DMS79 (cell line): Measurements from ENCODE around the gene NELL1.
A peak's percentile ranks its signal among the peaks of the same experiment; 100 is the strongest.
"Not testable (repeated sequence)": the region's sequence is repeated elsewhere in the genome, so short reads cannot be mapped to it uniquely, and the experiment has no call there.

Source experiments
- DNase-seq: peaks from one replicate; lab custom pipeline; 2025; lab: John Stamatoyannopoulos, UW

Gene NELL1

GRCh38 chr11:21110415-21110814, 441.0 kb downstream of the NELL1 start:
- DNase-seq, result peak; percentile 65

DNA sequence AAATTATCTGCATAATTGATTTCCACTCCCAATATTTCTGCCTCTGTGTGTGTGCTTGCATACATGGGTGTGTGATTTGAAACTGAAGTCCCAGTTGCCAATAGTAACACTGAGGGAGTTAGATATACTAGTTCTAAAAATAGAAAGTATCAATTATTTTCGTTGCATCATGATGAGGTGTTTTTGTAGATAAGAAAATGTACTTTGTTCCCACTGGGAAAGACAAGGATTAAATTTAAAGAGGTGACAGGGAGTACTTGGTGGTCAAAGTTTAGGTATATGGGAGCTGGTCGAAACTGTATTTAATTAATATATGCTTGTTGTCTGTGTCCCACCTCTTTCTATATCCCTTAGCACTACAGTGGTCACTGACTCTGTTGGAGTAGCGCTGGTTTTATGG, 444.5 kb downstream of the NELL1 start:
- DNase-seq, result no peak

- DNase-seq, result no peak
These were observed 446.6 kb downstream of the NELL1 start for GRCh38 chr11:21116009-21116408.

DNA sequence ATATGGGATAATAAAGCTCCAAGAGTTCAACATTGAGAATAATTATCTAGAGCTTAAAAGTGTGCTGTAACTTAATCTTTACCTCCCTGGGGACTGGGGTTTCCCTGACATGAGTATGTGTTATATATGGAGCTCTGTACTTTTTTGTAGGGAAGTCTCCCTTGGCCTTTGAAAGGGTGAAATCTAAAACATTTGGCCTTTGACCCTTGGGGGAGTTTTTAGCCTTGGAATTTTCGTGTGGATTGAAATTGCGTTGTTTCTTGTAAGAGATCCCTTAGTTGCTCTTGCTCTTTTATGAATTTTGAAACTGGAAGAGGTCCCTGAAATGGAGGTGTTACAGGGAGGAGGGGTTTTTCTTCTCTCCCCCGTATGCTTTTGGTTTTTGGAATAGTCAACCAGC, 450.0 kb downstream of the NELL1 start:
- no peak for DNase-seq

DNA sequence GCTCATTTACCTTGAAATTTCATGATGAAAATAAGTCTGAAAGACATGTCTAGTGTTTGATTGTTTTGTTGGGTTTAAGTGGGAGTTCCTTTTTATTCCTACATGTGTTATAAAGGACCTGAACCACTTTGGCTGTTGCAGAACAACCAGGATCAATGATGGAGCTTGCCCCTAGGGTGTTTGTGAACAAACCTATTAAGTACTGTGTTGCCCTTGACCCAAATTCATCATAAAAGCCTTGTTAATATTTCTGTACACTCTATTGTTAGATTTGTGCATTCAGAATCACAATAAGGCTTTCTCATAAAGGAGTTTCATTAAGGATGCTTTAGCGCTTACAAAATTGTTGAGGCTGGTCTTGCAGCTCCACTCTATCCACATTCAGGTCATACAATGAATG, 452.6 kb downstream of the NELL1 start:
- no peak for DNase-seq

DNA sequence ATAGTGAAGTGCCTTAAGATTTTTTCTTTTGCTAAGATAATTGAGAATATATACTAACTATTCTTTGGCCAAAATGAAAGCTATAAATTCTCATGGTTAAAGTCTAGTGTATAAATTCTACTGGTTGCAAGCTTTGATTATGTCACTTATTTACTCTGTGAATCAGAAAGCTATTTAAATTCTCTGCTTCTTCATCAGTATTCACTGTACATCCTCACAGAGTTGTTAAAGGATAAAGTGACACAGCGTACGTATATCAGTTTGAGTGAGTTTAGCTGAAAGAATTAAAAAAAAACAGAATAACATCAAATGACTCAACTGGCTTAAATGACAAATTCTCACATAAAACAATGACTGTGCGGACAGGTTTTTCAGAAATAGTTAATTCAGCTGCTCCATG, 453.1 kb downstream of the NELL1 start:
- DNase-seq, result no peak

DNA sequence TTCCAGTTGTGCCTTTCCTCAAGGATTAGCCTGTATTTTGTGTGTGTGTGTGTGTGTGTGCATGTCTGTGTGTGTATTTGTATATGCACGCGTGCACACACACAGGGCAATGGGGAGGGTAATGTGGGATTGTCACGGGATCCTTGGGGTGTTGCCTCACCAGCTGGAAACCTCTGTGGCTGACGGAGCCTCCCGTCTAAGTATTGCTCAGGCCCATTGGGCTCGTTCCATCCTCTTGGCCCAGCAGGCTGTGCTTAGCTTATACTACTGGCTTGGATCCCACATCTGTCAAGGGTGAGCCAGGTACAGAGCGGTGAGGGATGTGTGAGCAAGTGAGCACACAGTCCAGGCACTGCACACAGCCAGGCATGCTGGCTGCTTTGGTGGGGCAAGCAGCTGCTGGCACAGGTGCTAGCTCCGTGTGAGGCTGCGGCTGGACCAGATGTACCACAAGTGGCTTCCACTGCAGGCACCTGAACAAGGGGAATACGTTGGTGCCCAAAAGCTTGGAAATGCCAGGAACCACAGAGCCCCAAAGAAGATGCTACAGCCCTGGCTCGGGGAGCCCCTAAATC, 462.8 kb downstream of the NELL1 start:
- no peak for DNase-seq

- DNase-seq, result no peak
These were observed 463.9 kb downstream of the NELL1 start for GRCh38 chr11:21133244-21133643.

DNA sequence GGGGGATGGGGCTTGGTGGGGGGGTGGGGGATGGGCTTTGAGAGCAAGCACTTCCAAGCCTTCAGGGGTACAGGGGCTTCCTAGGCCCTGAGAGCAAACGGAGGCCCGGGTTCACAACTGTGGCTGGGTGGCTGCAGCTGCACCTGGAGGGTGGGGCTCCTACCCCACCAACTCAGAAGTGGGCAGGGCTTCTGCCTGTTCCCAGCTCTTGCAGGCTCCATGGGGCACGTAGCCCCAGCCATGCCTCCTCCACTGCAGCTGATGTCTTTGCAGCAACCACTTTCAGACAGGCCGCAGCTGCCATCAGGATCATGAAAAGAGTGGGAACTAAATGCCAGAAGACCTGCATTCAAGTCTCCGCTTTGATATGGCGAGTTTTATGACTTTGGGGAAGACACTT, 464.3 kb downstream of the NELL1 start:
- DNase-seq, result no peak

- DNase-seq, result no peak
These were observed 468.4 kb downstream of the NELL1 start for GRCh38 chr11:21137803-21138202.

DNA sequence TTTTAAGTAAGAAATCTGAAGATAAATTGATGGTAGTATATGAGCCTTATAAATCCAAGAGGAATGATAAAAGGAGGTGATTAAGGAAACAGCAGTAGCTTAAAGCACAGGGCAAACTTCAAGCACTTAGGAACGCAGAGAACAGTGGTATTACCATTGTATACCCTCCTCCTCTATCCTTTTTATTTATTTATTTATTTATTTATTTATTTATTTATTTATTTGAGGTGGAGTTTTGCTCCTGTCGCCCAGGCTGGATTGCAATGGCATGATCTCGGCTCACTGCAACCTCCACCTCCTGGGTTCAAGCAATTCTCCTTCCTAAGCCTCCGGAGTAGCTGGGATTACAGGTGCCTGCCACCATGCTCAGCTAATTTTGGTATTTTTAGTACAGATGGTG, 472.2 kb downstream of the NELL1 start:
- not testable (repeated sequence) for DNase-seq

DNA sequence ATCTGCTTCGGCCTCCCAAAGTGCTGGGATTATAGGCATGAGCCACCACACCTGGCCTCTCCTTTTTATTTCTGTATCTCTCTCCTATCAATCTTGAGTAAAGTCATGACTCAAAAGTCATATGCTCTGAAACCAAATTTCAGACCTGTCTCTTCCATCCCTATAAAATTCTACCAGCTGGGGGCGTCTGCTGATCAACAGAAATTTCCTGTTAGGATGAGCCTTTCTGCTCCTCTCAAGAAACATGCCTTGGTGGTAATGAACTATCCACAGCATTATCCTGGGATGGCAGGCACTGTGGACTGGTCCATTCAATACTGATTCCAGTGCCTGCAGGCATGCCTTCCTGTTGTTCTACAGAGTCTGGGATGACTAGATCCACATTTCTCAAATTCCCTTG, 472.6 kb downstream of the NELL1 start:
- no peak for DNase-seq

GRCh38 chr11:21144531-21144930, 475.1 kb downstream of the NELL1 start:
- no peak for DNase-seq

DNA sequence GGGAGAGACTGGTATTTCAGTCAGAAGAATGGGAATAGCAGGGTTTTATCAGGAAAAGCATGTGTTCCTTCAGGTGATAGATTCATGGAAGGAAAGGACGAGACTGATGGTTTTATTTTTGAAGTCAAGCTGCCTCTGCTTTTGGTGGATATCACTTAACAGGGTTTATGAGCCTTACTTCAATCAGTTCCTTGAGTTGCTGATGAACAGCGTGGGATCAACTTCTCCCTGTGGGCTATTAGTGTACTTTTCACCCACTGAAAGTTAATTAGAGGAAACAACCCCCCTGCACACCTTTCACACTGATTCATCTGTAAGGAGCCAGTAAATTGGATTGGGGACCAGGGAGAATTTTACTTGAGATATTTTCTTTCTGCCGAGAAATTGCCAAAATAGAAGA, 479.0 kb downstream of the NELL1 start:
- DNase-seq, result no peak

- no peak for DNase-seq
These were observed 490.8 kb downstream of the NELL1 start for GRCh38 chr11:21160140-21160539.

- no peak for DNase-seq
These were observed 500.3 kb downstream of the NELL1 start for GRCh38 chr11:21169639-21170038.

DNA sequence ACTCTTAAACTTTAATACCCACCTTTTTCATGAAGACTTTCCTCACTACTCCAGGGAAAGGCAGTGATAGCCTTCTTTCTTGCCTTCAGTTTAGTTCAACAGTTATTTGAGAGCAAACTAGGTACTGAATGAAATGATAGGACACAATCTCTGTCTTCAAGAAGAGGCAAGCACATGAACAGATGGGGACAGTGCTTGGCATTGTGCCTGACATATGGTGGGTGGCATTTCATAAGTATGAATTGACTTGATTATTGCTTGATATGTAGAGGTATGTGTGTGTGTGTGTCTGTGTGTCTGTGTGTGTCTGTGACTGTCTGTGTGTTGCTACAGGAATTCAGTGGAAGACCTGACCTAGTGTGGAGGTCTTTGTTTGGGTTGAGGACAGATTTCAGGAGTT, 504.1 kb downstream of the NELL1 start:
- no peak for DNase-seq

DNA sequence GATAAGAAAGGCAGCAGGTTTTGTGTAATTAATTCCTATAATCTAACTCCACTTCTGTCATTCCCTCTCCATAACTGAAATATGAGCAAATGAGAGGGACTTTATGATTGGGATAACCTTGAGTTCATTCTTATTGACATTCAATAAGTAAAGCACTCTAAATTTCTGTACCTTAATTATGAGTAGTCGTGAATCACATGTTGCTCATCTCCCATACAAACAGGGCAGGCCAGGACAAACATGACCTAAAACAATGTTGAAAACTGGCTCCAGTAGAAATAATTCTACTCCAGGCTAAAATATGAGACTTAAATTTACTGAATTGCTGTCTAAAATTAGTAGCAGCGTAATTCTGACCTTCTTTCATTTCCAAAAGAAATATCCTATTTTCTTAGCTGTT, 505.4 kb downstream of the NELL1 start:
- DNase-seq, result no peak

GRCh38 chr11:21177379-21177778, 508.0 kb downstream of the NELL1 start:
- no peak for DNase-seq

GRCh38 chr11:21179770-21180169, 510.4 kb downstream of the NELL1 start:
- DNase-seq, result no peak

GRCh38 chr11:21180182-21180581, 510.8 kb downstream of the NELL1 start:
- DNase-seq, result no peak

- DNase-seq, result no peak
These were observed 516.6 kb downstream of the NELL1 start for GRCh38 chr11:21185959-21186358.

DNA sequence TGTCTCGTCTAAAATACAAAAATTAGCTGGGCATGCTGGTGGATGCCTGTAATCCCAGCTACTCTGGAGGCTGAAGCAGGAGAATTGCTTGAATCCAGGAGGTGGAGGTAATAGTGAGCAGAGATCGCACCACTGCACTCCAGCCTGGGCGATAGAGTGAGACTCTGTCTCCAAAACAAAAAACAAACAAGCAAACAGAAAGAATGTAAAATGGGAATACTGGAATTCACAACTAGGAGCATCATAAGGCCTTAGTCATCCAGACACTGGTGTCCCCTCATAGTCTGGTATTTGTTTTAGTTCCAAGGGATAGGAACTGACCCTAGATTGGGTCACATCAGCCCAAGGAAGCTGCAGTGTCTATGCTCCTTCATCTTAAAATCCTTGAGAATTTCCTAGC, 520.8 kb downstream of the NELL1 start:
- DNase-seq, result no peak

DNA sequence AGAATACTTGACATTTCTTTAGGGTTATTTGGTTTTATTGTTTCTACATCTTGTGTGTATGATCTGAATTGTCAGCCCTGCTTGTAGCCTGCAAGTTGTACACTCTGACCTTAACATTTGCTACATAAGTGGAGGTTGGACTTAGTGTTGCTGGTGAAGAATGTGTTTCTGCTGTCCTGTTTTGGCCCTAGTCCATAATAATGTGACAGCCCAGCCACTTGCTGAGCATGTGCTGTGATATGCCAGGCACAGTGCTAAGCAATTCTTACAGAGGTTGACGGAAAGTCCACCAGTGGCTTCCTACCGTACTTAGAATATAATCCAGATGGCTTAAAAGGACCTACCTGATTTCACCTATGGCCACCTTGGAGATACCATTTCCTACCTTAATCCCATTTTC, 526.6 kb downstream of the NELL1 start:
- no peak for DNase-seq

DNA sequence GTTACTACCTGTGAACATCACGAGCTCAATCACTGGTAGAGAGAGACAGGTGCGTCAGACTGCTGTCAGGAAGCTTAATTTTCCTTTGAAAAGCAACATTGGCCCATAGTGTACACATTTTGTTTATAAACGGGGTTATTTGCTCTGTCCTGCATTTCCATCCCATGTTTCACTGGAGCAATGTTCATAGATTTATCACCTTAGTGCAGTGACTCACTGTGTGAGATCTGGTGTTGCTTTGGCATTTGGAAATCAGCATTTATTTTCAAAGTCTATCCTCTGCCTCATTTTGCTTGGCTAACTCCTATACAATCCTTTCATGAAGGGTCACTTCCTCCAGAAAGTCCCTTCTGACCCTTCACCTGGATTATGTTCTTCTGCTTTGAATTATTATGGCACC, 529.1 kb downstream of the NELL1 start:
- DNase-seq, result no peak
